GM12864 (cell line): ENCODE data around the gene IL18BP.

Experiments used
- DNase-seq: peaks from one replicate; pipeline ENCODE4 v3.0.0-alpha.2; 2011; ENCODE audit warnings: low read depth
- H3K4me3 ChIP-seq: 2 replicates; pipeline ENCODE4 v1.5.1; 2011; ENCODE audit warnings: mild to moderate bottlenecking, low read depth, low read length, control low read depth
- CTCF ChIP-seq: IDR thresholded peaks from 2 replicates; pipeline ENCODE4 v1.5.1; 2011; ENCODE audit warnings: low read depth, mild to moderate bottlenecking, moderate library complexity, low read length, control low read depth, inconsistent platforms; ENCODE audit errors: missing control alignments

Gene IL18BP

GRCh38 chr11:72023335-72023734 lies 24.6 kb downstream of the IL18BP start:
- no peak overlapping the region for H3K4me3 ChIP-seq
- DNase-seq: no peak
- no peak for TF ChIP-seq CTCF

GRCh38 chr11:72024069-72024754 lies 25.5 kb downstream of the IL18BP start:
- H3K4me3 ChIP-seq: no peak overlapping the region
- DNase-seq: no peak
- no peak for TF ChIP-seq CTCF

GRCh38 chr11:72026090-72026489 lies 27.4 kb downstream of the IL18BP start:
- DNase-seq: no peak
- TF ChIP-seq CTCF: no peak
- H3K4me3 ChIP-seq: no peak overlapping the region

- H3K4me3 ChIP-seq: no peak overlapping the region
- no peak for TF ChIP-seq CTCF
- DNase-seq: no peak
Observed at GRCh38 chr11:72030472-72031045, 31.9 kb downstream of the IL18BP start.

- no peak for DNase-seq
- no peak overlapping the region for H3K4me3 ChIP-seq
- no peak for TF ChIP-seq CTCF
Observed at GRCh38 chr11:72036687-72037086, 38.0 kb downstream of the IL18BP start.

GRCh38 chr11:72037554-72038311 lies 39.0 kb downstream of the IL18BP start:
- no peak overlapping the region for H3K4me3 ChIP-seq
- no peak for DNase-seq
- no peak for TF ChIP-seq CTCF

GRCh38 chr11:72038491-72038890 lies 39.8 kb downstream of the IL18BP start:
- no peak overlapping the region for H3K4me3 ChIP-seq
- DNase-seq: no peak
- TF ChIP-seq CTCF: no peak
